Left renal pelvis (tissue), 4 donors: Measurements from ENCODE around the gene HRAS. TPM values are rescaled to one million over a fixed set of nuclear protein-coding genes. Genes with fewer than 3 reads are reported as not detected.
A peak's percentile ranks its signal among the peaks of the same experiment; 100 is the strongest.

Experiments used
- DNase-seq, 4 donors: peaks; one replicate each; pipeline ENCODE4 v3.0.0-alpha.2; 2013; ENCODE audit warnings: low read depth in 4 of 4, low spot score in 3 of 4
- polyA plus RNA-seq, 4 donors: library from polyadenylated mRNA; unstranded; fragments of 120-200 nt; gene quantifications; one replicate each; pipeline ENCODE4 v1.2.1, GENCODE V29; 2013; ENCODE audit not compliant: insufficient read length in 4 of 4

HRAS gene
- polyA plus RNA-seq, 4 donors, result 30.9 to 55.9 (median 41.2) TPM

DNA sequence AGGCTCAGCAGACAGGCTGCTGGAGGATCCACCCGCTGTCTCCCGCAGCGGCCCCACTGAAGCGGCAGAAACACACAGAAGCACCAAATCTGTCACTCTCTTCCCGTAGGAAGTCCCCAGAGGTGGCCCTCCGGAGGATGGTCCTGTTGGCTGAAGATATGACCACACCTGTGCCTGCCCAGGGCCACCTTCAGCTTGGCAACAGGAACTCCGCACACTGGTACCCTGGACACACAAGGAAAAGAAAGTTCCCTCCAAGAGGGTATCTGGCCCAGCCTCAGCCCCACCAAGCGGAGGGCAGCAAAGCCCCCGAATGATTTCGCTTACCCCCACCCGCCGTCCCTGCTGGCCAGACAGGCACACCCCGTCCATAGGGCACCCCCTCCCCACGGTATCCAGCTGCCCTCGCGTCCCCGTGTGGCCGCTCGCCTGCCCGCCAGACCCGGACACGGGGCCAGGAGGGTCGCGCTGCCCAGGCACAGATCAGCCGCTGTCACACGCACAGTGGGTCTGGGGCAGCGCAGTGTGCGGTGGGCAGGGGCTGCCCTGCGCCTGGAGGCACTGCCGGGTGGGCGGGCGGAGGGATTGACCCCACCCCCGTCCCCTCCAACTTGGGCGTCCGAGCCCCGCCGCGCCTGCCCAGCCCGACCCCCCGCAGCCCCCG lies 32.4 kb upstream of the HRAS start:
- DNase-seq, result no peak

DNA sequence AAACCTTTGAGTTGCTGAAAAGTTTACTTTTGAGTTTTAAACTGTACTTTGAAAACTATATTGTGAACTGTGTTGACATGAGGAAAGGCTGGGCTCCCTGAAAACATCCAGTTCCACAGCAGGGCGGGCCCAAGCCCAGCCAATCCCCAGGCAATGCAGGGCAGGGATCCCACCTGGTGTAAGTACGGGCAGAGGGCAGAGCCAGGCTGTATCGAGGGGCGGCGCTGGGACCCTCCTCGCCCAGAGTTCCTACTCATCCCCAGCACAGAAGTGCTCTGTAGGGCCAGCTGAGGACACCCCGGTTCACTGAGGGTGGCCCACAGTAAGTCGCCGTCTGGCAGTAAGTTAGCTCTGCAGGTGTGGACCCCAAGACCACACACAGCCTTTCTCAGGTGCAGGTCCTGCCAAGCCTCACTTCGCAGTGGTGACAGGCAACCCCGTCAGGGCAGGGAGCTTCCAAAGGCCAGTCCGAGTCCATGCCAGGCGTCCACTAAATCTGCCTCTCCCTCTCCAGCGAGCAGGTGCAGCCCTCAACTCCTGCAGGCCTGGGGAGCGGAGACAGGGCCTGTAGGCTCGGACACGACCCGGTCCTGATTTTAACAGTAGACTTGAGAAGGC lies 31.7 kb upstream of the HRAS start:
- DNase-seq, result no peak

- no peak for DNase-seq
Observed at GRCh38 chr11:565921-566509, 30.6 kb upstream of the HRAS start.

DNA sequence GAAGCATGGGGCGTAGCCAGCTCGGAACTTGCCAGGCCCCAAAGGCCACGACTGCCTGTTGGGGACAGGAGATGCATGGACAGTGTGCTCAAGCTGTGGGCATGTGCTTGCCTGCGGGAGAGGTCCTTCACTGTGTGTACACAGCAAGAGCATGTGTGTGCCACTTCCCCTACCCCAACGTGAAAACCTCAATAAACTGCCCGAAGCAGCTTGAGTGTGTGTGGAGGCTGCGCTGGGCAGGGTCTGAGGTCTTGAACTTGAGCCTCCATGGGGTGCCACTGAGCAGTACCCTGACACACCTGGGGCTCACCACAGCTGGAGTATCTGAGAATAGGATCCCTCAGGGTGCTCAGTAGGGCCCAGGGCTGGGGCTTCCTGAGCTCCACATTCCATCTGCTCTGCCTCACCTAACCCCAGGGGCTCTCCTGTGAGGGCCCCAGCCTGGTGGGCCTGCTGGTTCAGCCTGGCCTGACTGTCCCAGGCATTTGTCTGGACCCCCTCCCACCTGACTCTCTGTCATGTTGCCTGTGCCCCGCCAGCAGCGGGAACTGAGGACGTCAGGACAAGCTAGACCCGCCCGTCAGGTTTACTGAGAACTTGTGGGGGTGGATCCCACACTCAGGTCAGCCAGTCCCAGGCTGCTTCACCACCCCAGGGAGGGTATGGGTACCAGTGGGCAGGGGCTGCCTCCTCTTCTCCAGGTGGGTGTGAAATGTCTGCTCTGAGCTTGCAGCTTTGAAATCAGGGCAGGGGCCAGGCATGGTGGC lies 28.6 kb upstream of the HRAS start:
- DNase-seq, result no peak

- DNase-seq, result no peak
Observed at GRCh38 chr11:563066-563811, 27.9 kb upstream of the HRAS start.

- DNase-seq, result no peak
Observed at GRCh38 chr11:562046-562645, 26.8 kb upstream of the HRAS start.

DNA sequence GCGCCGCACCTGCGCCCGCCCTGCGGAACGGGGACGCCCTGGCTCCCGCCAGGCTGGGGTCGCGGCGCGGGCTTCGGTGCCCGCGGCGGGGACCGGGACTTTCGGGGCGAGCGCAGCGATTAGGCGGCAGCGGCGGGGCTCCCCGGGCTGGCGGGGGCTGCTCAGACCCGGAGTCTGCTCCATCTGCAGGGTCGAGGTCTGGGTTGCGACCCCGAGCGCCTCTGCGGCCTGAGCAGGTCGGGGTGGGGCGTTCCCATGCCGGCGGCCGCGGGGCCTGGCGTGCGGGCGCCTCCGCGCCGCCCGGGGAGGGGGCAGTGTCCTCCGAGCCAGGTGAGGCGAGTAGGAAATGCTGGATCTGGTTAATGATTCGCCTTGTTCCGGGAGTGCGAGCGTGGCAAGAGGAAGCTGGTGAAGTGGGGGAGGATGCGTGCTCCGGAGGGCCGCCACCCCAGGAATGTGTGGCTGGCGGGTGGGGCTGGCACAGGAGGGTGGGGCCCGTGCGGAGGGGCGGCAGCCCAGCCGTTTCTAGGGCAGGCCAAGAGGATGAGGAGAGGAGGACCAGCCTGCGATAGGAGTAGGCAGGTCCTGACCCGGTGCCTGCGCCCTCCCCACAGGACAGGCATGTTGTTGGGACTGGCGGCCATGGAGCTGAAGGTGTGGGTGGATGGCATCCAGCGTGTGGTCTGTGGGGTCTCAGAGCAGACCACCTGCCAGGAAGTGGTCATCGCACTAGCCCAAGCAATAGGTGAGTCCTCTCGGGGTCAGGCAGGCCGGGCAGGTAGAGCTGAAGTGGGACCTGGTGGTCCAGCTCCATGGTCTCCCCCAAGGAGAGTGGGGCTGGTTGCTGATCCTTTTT lies 26.0 kb upstream of the HRAS start:
- DNase-seq, result peak in 3 of 4 donors; percentile 47 to 73 (median 69)

DNA sequence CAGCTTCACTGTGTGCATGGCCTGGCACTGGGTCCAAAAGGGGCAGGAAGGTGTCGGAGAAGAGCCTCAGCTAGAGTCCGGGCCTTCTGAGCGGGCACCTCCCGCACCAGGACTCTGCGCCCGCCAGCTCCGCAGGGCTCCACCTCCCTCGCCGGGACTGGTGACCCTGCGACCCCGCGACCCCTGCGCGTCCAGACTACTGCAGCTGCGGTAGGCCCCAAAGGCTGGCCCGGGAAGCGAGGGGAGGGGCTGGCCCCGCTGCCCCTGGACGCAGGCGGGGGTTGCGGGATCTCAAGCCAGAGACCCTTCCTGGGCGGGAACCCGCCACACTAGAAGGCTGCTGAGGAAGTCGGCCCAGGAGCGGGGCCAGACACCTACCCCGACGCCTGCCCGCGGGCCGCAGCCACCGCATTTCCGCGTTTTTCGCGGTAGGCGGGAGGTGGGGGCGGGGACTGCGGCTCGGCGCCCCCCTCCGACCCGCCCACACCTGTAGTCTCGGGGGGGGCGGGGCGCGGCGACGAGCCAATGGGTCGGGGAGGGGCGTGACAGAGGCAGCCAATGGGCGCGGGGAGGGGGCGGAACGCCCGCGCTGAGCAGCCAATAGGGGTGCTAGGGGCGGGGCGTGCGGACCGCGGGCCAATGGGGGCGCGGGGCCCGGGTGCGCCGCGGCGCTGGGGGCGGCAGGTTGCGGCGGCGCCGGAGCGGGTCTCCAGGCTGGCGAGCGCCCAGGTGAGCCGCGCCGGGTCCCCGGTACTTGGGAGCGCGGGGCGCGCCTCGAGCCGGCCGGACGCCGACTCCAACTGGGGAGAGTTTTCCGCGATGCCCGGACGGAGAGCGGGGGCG lies 25.1 kb upstream of the HRAS start, which contains the start of the genes LMNTD2 and RASSF7:
LMNTD2 (minus strand) TSS at position 434 of the 843 bp plus-strand sequence; CDS start at position 412, 22 bp downstream.
RASSF7 (plus strand) TSS at position 666 of the 843 bp plus-strand sequence. CDS start 799 bp downstream, outside the sequence.
- DNase-seq, result peak in 3 of 4 donors; percentile 63 to 79 (median 79)

GRCh38 chr11:559712-560304 lies 24.4 kb upstream of the HRAS start:
- DNase-seq, result no peak

GRCh38 chr11:559020-559620 lies 23.7 kb upstream of the HRAS start:
- DNase-seq, result no peak

DNA sequence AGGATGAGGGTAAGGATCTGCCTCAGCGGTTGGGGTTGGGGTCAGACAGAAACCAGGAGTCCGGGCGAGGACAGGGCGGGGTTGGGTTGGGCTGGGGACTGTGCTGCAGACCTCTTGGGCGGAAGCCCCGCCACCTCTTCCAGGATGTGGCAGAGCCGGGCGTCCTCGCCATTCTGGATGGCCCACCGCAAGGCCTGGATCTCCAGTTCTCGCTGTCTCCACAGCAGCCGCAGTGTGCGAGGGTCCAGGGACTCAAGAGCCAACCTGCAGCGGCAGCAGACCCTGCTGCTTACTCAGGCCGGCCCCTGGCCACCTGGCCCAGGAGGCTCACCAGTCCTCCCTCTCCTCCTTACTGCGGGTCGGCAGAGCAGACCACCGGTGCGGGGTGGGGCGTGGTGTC lies 23.1 kb upstream of the HRAS start:
- DNase-seq, result no peak

- no peak for DNase-seq
Observed at GRCh38 chr11:557328-558132, 22.2 kb upstream of the HRAS start.

DNA sequence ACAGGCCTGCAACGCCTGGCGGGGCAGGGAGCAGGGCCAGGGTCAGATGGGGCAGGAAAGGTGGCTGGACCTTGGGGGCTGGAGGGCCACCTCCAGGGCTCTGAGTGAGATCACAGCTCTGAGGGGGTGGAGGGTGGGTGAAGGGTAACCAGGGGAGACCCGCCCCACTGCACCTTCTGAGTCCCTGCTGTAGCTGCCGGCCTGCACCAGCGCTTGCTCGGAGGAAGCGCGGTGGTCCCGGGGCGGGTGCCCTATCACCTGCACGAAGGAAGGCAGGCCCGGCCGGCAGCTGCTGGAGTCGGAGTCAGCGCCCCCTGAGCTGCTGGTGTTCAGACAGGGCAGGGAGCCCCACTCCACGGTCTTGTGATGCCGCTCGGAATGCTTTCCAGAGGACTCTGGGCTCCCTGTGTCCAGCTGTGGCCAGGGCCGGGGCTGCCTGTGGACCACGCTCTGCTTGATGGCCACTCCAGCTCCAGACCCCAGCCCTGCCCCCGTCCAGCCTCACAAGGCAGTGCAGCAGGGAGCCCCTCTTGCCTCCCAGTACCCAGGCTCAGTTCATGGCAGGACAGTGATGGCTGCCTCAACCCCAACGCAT lies 21.4 kb upstream of the HRAS start:
- DNase-seq, result no peak

- no peak for DNase-seq
Observed at GRCh38 chr11:555780-556661, 20.6 kb upstream of the HRAS start.

GRCh38 chr11:555227-555779 lies 19.9 kb upstream of the HRAS start:
- no peak for DNase-seq
